Loucy (cell line): ENCODE measurements around the gene ATG13.

Experiments
- H2AFZ ChIP-seq: fragments of 200-600 bp; sonication (generic); 2 replicates; pipeline ENCODE4 v1.6.0; 2016; ENCODE audit warnings: antibody characterized with exemption, mild to moderate bottlenecking, low read length, moderate library complexity
- H3F3A ChIP-seq: fragments of 200-600 bp; 2 replicates; pipeline ENCODE4 v1.6.0; 2016; ENCODE audit warnings: antibody characterized with exemption, low read depth, mild to moderate bottlenecking
- H3K27me3 ChIP-seq: fragments of 200-600 bp; sonication (generic); 2 replicates; pipeline ENCODE4 v1.6.1; 2014; ENCODE audit warnings: low read length, mild to moderate bottlenecking; ENCODE audit not compliant: insufficient read depth, poor library complexity, severe bottlenecking
- H3K36me3 ChIP-seq: fragments of 200-600 bp; sonication (generic); 2 replicates; pipeline ENCODE4 v1.6.1; 2016; ENCODE audit warnings: low read length; ENCODE audit not compliant: insufficient read depth
- H3K4me1 ChIP-seq: fragments of 200-600 bp; sonication (generic); 2 replicates; pipeline ENCODE4 v1.5.1; 2014; ENCODE audit warnings: low read length, mild to moderate bottlenecking; ENCODE audit not compliant: insufficient read depth, poor library complexity, severe bottlenecking
- H3K4me2 ChIP-seq: fragments of 200-600 bp; sonication (generic); 2 replicates; pipeline ENCODE4 v1.6.0; 2014; ENCODE audit warnings: antibody characterized with exemption, low read length, low read depth, mild to moderate bottlenecking; ENCODE audit not compliant: poor library complexity, severe bottlenecking
- H3K4me3 ChIP-seq: fragments of 200-600 bp; sonication (generic); 2 replicates; pipeline ENCODE4 v1.5.1; 2014; ENCODE audit warnings: low read length, mild to moderate bottlenecking, mixed read lengths; ENCODE audit not compliant: poor library complexity, severe bottlenecking
- H3K79me2 ChIP-seq: fragments of 200-600 bp; sonication (generic); 2 replicates; pipeline ENCODE4 v1.6.1; 2014; ENCODE audit warnings: low read length; ENCODE audit not compliant: insufficient read depth
- H3K9ac ChIP-seq: fragments of 200-600 bp; sonication (generic); 2 replicates; pipeline ENCODE4 v1.6.0; 2014; ENCODE audit warnings: mild to moderate bottlenecking, low read depth, low read length, moderate library complexity; ENCODE audit not compliant: poor library complexity, severe bottlenecking
- H3K9me2 ChIP-seq: fragments of 200-600 bp; sonication (generic); replicated peaks from 2 replicates; pipeline ENCODE4 v1.6.1; 2016; ENCODE audit warnings: low read depth, low read length, mixed read lengths
- H3K9me3 ChIP-seq: fragments of 200-600 bp; sonication (generic); 2 replicates; pipeline ENCODE4 v1.6.1; 2014; ENCODE audit warnings: mild to moderate bottlenecking, antibody characterized with exemption, low read length, low read depth; ENCODE audit not compliant: insufficient read depth
- H4K20me1 ChIP-seq: fragments of 200-600 bp; sonication (generic); 2 replicates; pipeline ENCODE4 v1.6.0; 2014; ENCODE audit warnings: antibody characterized with exemption, low read length, mild to moderate bottlenecking; ENCODE audit not compliant: insufficient read depth, poor library complexity, severe bottlenecking
- CTCF ChIP-seq: fragments of 200-600 bp; sonication (generic); conservative IDR thresholded peaks from 2 replicates; pipeline ENCODE4 v1.5.1; 2014; ENCODE audit warnings: mild to moderate bottlenecking, antibody characterized with exemption, low read length
- EZH2phosphoT487 ChIP-seq: fragments of 200-600 bp; IDR thresholded peaks from 2 replicates; pipeline ENCODE4 v1.6.1; 2018; ENCODE audit warnings: antibody characterized with exemption, mild to moderate bottlenecking, moderate library complexity, borderline replicate concordance

Gene ATG13

GRCh38 chr11:46649180-46649738 lies 31.9 kb downstream of the ATG13 start:
- no peak overlapping the region for H3K9ac ChIP-seq
- H3K9me3 ChIP-seq = no peaks in the 10 kb centered on the region
- no peak overlapping the region for H3K4me3 ChIP-seq
- no peaks in the 10 kb centered on the region for H4K20me1 ChIP-seq
- H3K9me2 ChIP-seq = no peaks in the 10 kb centered on the region
- peaks cover 81% of the 10 kb centered on the region; the same call in 1 of the 2 replicates for H3K36me3 ChIP-seq
- H3K27me3 ChIP-seq = no peaks in the 10 kb centered on the region
- no peak overlapping the region for H2AFZ ChIP-seq
- H3K4me1 ChIP-seq = no peaks in the 10 kb centered on the region
- no peak for TF ChIP-seq CTCF
- TF ChIP-seq EZH2phosphoT487 = no peak
- H3K79me2 ChIP-seq = no peaks in the 10 kb centered on the region
- no peak overlapping the region for H3K4me2 ChIP-seq
- H3F3A ChIP-seq = no peaks in the 10 kb centered on the region

GRCh38 chr11:46655631-46656030 lies 38.3 kb downstream of the ATG13 start:
- no peak overlapping the region for H2AFZ ChIP-seq
- no peaks in the 10 kb centered on the region for H3K9me2 ChIP-seq
- no peak overlapping the region for H3K9ac ChIP-seq
- no peaks in the 10 kb centered on the region for H3K9me3 ChIP-seq
- TF ChIP-seq CTCF (no peak), EZH2phosphoT487 (no peak)
- H3K79me2 ChIP-seq = no peaks in the 10 kb centered on the region
- no peaks in the 10 kb centered on the region for H3F3A ChIP-seq
- no peaks in the 10 kb centered on the region for H4K20me1 ChIP-seq
- H3K27me3 ChIP-seq = no peaks in the 10 kb centered on the region
- no peak overlapping the region for H3K4me3 ChIP-seq
- H3K4me2 ChIP-seq = no peak overlapping the region
- peaks cover 83% of the 10 kb centered on the region; the same call in 1 of the 2 replicates for H3K36me3 ChIP-seq
- H3K4me1 ChIP-seq = no peaks in the 10 kb centered on the region

- Histone ChIP-seq H3K4me3 (no peak overlapping the region), H3K36me3 (peaks cover 67% of the 10 kb centered on the region; the same call in 1 of the 2 replicates), H4K20me1 (no peaks in the 10 kb centered on the region), H3F3A (no peaks in the 10 kb centered on the region), H3K27me3 (no peaks in the 10 kb centered on the region), H3K9me3 (no peaks in the 10 kb centered on the region), H3K9me2 (no peaks in the 10 kb centered on the region), H3K9ac (no peak overlapping the region), H2AFZ (no peak overlapping the region), H3K4me2 (no peak overlapping the region), H3K79me2 (no peaks in the 10 kb centered on the region), H3K4me1 (no peaks in the 10 kb centered on the region)
- no peak for TF ChIP-seq EZH2phosphoT487
- TF ChIP-seq CTCF = no peak
Measured at GRCh38 chr11:46657186-46657585, 39.8 kb downstream of the ATG13 start.
